Left lung (tissue), 10 donors: ENCODE results near the gene CCDC117. TPM values are rescaled to one million over a fixed set of nuclear protein-coding genes. Genes with fewer than 3 reads are reported as not detected.
"Not testable (repeated sequence)": the region's sequence is repeated elsewhere in the genome, so short reads cannot be mapped to it uniquely, and the experiment has no call there.

Source experiments
- ATAC-seq: fragments of 200-7000 bp; cut with Tn5 transposase; one replicate; pipeline ENCODE4 v1.9.1; 2020; ENCODE audit warnings: moderate library complexity
- DNase-seq, 4 donors: peaks; one replicate each; pipeline ENCODE4 v3.0.0-alpha.2; 2013 to 2020
- H3K27ac ChIP-seq, 2 donors: fragments of 200-600 bp; sonication (generic) in 1 of 2; one replicate each; pipeline versions ENCODE4 v1.5.0 to v1.8.0; 2020 to 2021
- H3K27me3 ChIP-seq, 2 donors: fragments of 200-600 bp; sonication (generic) in 1 of 2; one replicate each; pipeline versions ENCODE4 v1.5.0 to v1.8.0; 2020 to 2021
- H3K36me3 ChIP-seq, 2 donors: fragments of 200-600 bp; sonication (generic) in 1 of 2; one replicate each; pipeline versions ENCODE4 v1.5.0 to v1.8.0; 2020 to 2021
- H3K4me1 ChIP-seq, 2 donors: fragments of 200-600 bp; one replicate each; pipeline ENCODE4 v1.8.0; 2021
- H3K4me3 ChIP-seq, 2 donors: fragments of 200-600 bp; sonication (generic) in 1 of 2; one replicate each; pipeline versions ENCODE4 v1.5.0 to v1.8.0; 2020 to 2021; ENCODE audit warnings: mild to moderate bottlenecking in 1 of 2
- H3K9me3 ChIP-seq, 2 donors: fragments of 200-600 bp; sonication (generic) in 1 of 2; one replicate each; pipeline versions ENCODE4 v1.5.0 to v1.8.0; 2020 to 2021
- CTCF ChIP-seq, 2 donors: fragments of 200-600 bp; sonication (generic) in 1 of 2; IDR thresholded peaks; one replicate each; pipeline versions ENCODE4 v1.5.0 to v1.8.0; 2021; ENCODE audit warnings: antibody characterized with exemption in 2 of 2
- intact Hi-C, 2 donors: fragments of 100-400 bp; cut with DNase I; formaldehyde crosslinking; loops; one replicate each; pipeline versions ENCODE4 v1.11.2 to v1.14.2; 2022
- polyA plus RNA-seq, 6 donors: library from polyadenylated mRNA; unstranded; fragments of 120-200 nt; gene quantifications; one replicate each; pipeline ENCODE4 v1.2.1, GENCODE V29; 2013; ENCODE audit not compliant: insufficient read length in 6 of 6
- total RNA-seq, 2 donors: library from RNA; stranded (reverse); fragmentation: NEBNext Ultra II Directional; extraction: Animal tissue kit (Norgen Biotek cat#: 25700); gene quantifications; one replicate each; pipeline ENCODE4 v1.2.1, GENCODE V29; 2021
- donor health status: DM: no; HTN: yes; CAD: no.
- donor health status: DM: no; HTN: no; CAD: no.

Gene CCDC117
- total and polyA plus RNA-seq, 8 donors = 23.5 to 45.6 (median 34.4) TPM

DNA sequence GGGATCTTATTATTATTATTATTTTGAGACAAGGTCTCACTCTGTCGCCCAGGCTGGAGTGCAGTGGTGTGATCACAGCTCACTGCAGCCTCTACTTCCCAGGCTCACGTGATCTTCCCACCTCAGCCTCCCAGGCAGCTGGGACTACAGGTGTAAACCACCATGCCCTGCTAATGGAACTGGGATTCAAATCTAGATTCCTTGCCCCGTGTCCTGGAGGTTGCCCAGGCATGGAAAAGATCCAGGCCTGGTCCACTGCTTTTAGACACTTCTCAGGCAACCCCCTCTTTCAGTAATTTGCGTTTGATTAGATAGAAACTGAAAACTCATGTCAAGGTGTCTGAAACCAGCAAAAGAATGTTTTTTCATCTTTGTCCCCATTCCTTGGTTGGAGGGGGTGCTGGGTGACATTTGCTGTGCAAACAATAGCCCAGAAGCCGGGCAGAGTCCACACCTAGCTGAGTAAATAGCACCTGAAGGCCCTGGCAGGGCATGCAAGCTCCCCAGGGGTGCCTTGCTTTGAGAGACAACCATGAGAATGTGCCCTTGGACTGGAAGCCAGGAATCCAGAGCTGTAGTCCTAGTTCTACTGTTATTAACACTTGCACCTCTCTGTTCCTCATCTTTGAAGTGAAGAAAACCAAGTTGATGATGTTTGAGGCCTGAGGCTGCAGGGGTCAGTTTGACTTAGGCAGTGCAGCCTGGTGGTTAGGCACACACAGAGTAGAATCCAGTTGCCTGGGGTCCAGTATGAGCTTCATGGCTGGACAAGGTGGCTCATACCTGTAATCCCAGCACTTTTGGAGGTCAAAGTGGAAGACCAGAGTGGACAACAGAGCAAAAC is 47.0 kb downstream of the CCDC117 start:
- ATAC-seq = peak; percentile 77
- H3K4me1 ChIP-seq = peaks cover 15 to 35% of the 10 kb centered on the region in 2 donors

GRCh38 chr22:28820885-28821284 is 48.4 kb downstream of the CCDC117 start:
- intact Hi-C loops = no loop called here
- no peak overlapping the region for H3K27ac ChIP-seq

More for the DNA sequence above, 47.0 kb downstream of the CCDC117 start:
- H3K36me3 ChIP-seq = no peaks in the 10 kb centered on the region
- H3K9me3 ChIP-seq = no peaks in the 10 kb centered on the region
- H3K27me3 ChIP-seq = no peaks in the 10 kb centered on the region
- H3K27ac ChIP-seq = peak overlapping the region; percentile 70 to 72
- DNase-seq = peak in 1 of 4 donors; percentile 69
- no peak overlapping the region for H3K4me3 ChIP-seq
- intact Hi-C loops = no loop called here
- no peak for TF ChIP-seq CTCF (IDR thresholded peaks at IDR 0.05)

GRCh38 chr22:28821452-28821851 is 49.0 kb downstream of the CCDC117 start:
- no peaks in the 10 kb centered on the region for H3K27me3 ChIP-seq
- no peaks in the 10 kb centered on the region for H3K9me3 ChIP-seq
- H3K27ac ChIP-seq = no peak overlapping the region
- no peak for ATAC-seq
- TF ChIP-seq CTCF (IDR thresholded peaks at IDR 0.05) = no peak
- no peak for DNase-seq
- peaks cover 12 to 21% of the 10 kb centered on the region in 2 donors for H3K4me1 ChIP-seq
- H3K4me3 ChIP-seq = no peak overlapping the region
- H3K36me3 ChIP-seq = no peaks in the 10 kb centered on the region
- intact Hi-C loops = no loop called here

More at GRCh38 chr22:28820885-28821284, 48.4 kb downstream of the CCDC117 start:
- ATAC-seq (no peak), DNase-seq (no peak)
- Histone ChIP-seq H3K4me1 (peaks cover 12 to 21% of the 10 kb centered on the region in 2 donors), H3K36me3 (no peaks in the 10 kb centered on the region), H3K27me3 (no peaks in the 10 kb centered on the region), H3K9me3 (no peaks in the 10 kb centered on the region), H3K4me3 (no peak overlapping the region)
- TF ChIP-seq CTCF (IDR thresholded peaks at IDR 0.05) = no peak

GRCh38 chr22:28822930-28823551 is 50.5 kb downstream of the CCDC117 start:
- DNase-seq = peak in 1 of 4 donors; percentile 44
- no peak for TF ChIP-seq CTCF (IDR thresholded peaks at IDR 0.05)
- H3K4me1 ChIP-seq = peaks cover 12 to 16% of the 10 kb centered on the region in 2 donors
- no peaks in the 10 kb centered on the region for H3K27me3 ChIP-seq
- no peak overlapping the region for H3K4me3 ChIP-seq
- no peaks in the 10 kb centered on the region for H3K9me3 ChIP-seq
- intact Hi-C loops = no loop called here
- no peaks in the 10 kb centered on the region for H3K36me3 ChIP-seq
- peak overlapping the region; percentile 13 to 67 for H3K27ac ChIP-seq
- ATAC-seq = peak; percentile 57

GRCh38 chr22:28824455-28824854 is 52.0 kb downstream of the CCDC117 start:
- H3K27ac ChIP-seq, ATAC-seq, H3K4me3 ChIP-seq, DNase-seq, H3K27me3 ChIP-seq, H3K9me3 ChIP-seq, H3K36me3 ChIP-seq, intact Hi-C loops: not testable (repeated sequence)
- peaks cover 5 to 11% of the 10 kb centered on the region in 2 donors for H3K4me1 ChIP-seq

DNA sequence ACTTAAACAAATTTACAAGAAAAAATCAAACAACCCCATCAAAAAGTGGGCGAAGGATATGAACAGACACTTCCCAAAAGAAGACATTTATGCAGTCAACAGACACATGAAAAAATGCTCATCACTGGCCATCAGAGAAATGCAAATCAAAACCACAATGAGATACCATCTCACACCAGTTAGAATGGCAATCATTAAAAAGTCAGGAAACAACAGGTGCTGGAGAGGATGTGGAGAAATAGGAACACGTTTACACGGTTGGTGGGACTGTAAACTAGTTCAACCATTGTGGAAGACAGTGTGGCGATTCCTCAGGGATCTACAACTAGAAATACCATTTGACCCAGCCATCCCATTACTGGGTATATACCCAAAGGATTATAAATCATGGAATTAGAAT is 53.9 kb downstream of the CCDC117 start:
- not testable (repeated sequence) for ATAC-seq, H3K4me3 ChIP-seq, H3K27ac ChIP-seq, DNase-seq, H3K27me3 ChIP-seq, H3K9me3 ChIP-seq, H3K36me3 ChIP-seq
- intact Hi-C loops = loop anchor here in 1 of 2 donors (5.0 kb wide), 1 partner anchor 224 kb away; no protein-coding TSS in a partner anchor
- H3K4me1 ChIP-seq = peaks cover 9 to 19% of the 10 kb centered on the region in 2 donors
